HG03558 (cell line): ENCODE measurements around the gene KMT2D.
"Not testable (repeated sequence)": the region's sequence is repeated elsewhere in the genome, so short reads cannot be mapped to it uniquely, and the experiment has no call there.

ENCODE experiments used
- ATAC-seq: cut with Tn5 transposase; IDR thresholded peaks from one replicate; pipeline ENCODE4 v1.9.1; 2021; ENCODE audit warnings: moderate number of reproducible peaks; ENCODE audit not compliant: unreplicated experiment; ENCODE audit errors: extremely low read depth

Gene KMT2D

DNA sequence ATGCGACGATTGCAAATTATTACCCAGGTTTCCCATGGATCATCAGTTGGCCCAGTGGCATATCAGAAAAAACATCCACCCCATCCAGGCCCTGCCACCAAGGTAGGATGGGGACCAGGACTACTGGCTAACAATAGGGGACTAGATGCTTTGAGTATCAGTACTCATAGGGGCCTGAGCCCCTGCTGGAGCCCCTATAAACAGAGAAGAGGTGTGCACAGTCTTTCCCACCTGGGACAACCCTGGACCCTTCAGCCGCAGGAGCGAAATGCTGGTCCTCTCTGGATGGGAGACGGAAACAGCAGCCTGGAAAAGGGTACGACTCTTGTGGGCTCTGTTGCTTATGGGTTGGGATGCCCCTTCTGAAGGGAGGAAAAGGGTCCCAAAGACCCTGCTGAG, 28.3 kb upstream of the KMT2D start:
- ATAC-seq, result no peak

DNA sequence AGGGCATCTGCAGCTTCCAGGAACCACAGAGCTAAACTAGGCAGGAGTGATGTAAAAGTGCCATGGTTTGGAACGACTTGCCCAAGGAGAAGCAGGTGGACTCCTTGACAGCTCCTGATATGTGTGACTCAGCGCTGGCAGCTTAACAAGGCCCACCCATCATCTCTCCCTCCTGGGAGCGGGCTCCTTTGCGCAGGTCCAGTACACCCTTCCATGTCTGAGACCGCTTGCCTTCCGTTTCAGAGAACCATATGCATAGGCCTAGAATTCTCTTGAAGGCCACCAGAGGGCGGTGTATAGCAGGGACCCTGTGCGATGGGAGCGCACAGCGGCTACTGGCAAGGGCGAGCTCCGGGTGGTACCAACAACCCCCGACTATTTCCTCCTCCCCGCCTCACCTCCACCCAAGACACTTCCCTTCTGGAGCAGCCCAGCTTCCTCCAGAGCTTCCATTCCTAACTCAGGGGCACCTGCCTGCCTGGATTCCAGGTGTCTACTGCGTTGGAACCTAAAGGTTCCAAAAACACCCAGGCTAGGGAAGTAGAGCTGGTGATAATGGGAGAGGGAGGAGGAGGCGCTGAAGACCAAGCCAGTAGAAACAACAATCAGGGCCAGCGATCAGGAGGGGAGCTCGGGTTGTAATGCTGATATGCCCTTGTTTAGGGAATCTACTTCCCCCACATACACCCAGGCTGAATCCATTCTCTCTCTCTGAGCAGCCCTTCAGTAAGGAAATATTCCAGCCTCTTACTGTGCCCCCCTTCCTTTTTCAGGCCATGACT, 27.7 kb upstream of the KMT2D start:
- ATAC-seq, result peak; percentile 67

DNA sequence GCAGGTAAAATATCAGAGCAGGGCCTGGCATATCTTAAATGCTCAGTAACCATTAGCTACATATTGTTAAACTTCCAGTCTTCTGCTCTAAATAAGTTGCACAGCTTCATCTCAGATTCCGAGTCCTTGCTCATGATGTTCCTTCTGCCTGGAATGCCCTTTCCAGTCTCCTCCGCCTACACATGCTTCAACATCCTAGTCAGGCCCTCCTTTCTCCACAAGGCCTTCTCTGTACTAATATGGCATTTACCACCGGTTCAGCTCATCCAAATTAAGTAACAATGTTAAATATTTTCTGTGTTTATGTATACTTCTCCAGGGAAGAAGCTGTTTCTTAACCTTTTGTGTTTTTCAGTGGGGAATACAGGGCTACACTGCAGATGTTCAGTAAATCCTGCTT, 25.5 kb upstream of the KMT2D start:
- no peak for ATAC-seq

DNA sequence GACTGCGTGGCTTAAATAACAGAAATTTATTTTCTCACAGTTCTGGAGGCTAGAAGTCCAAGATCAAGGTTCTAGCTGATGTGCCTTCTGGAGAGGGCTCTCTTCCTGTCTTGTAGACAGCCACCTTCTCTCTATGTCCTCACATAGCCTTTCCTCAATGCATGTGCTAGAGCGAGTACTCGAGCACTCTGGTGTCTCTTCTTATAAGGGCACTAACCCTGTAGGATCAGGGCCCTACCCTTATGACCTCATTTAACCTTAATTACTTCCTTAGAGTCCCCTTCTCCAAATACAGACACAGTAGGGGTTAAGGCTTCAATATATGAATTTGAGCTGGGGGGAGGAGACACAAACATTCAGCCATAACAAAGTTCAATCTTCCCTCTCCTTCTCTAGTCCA, 23.8 kb upstream of the KMT2D start:
- no peak for ATAC-seq

DNA sequence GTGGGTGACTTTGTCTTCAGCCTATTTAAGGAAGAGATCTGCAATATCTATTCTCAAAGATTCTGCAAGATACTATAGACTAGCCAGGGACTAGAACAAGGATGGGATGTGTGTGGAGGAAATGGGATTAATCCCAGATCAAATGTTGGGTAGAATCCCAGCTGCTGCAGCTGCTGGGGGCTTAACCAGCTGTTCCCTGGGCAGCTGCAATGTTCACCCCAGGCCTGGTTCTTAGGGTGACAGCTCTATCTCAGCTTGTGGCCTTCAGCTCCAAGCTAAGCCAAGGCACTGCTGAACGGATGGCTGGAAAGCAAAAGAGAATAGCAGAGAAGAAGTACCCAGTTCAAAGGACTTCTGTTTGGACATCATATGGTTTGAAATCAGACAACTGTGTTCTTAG, 19.2 kb upstream of the KMT2D start:
- ATAC-seq, result no peak

DNA sequence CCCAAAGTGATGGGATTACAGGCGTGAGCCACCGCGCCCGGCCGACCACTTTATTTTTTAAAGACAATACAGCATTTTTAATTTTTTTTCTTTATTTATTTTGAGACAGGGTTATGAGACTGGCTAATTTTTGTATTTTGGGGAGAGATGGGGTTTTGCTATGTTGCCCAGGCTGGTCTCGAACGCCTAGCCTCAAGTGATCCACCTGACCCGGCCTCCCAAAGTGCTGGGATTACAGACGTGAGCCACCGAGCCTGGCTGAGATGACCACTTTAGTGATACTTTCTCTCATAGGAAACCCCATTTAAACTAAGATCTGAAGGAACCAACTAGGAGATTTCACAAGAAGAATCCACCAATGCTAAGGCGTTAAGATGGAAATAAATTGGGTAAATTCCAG, 10.4 kb upstream of the KMT2D start:
- ATAC-seq, result no peak

DNA sequence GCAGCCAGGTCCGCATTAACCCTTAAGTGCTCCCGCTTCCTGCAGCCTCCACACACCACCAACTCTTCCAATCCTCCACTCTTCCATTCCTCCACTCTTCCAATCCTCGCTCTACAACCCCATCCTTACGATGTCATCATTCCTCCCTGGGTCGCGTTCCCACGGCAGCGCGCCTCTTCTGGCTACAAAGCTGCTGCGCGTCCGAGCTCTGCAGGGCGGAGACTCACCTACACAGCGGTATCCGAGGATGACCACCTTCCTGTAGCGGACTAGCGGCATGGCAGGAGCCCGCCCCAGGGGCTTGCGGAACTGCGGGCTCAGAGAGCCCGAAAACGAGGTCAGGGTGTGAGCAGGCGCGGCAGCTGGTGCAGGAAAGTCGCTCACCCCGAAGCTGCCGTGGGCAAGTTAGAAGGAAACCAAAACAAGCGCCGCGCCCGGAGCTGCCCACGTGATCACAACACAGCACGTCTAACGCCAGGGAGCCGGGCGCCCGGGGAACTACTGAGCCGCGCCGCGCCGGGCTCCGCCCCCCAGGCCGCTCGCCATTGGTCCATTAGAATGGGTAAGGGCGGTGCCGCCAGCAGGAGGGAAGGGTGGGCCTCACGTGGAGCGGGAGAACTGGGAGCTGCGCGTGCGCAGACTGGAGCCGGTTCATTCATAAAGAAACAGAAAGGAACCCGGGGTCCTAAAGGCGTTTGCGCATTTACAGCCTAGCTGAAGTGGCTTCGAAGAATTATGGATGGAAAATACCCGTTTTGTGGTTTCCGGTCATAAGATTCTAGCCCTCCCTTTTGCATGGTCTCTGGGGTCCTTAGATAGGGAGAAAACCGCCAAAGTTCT, 9.1 kb upstream of the KMT2D start, which contains the start of gene RHEBL1:
RHEBL1 (minus strand) TSS at position 473 of the 840 bp plus-strand sequence; CDS start at position 279, 194 bp downstream.
- peak; percentile 86 for ATAC-seq

DNA sequence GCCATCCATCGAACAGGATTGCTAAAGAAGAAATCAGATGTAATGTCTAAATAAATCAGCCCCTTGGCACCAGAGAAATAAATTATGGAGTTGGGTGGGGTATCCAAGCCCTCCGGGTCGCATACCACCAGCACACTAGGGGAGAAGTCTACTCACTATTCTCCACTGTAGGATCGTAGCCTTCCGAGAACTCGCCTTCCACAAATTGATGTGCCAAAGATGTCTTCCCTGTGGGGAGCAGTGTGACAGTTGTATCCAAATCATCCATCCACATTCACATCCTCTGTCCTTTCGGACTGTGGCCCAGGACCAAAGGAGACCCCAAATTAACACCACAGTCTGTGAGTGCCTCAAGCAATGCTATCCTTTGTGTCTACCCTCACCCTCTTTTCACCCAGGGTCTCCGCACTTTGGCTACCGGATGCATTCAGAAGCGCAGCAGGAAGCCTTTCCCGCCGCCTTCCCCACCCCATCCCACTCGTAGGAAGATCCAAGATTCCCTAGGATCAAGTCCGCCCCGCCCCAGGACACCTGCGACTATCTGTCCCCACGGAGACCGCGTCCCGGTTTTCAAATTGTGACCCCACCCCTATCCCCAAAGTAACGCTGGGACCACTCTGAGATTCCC, 8.4 kb upstream of the KMT2D start:
- ATAC-seq, result no peak

DNA sequence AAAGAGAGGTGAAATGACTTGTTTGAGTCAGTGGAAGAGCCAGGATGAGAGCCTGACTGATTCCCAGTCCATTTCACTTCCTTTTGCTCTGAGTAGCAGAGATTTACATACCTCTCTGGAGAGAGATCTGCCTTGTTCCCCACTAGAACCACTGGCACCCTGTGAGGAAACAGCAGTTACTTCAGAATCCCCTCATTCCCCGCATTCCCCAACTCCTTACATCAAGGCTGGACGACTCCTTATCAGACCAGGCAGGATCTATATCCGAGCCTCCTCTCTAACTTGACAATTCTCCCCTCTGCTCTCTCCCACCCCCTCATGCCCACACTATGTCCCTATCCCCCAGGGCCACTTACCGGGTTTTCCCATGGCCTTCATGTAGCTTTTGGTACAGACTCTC, 5.5 kb upstream of the KMT2D start:
- no peak for ATAC-seq

DNA sequence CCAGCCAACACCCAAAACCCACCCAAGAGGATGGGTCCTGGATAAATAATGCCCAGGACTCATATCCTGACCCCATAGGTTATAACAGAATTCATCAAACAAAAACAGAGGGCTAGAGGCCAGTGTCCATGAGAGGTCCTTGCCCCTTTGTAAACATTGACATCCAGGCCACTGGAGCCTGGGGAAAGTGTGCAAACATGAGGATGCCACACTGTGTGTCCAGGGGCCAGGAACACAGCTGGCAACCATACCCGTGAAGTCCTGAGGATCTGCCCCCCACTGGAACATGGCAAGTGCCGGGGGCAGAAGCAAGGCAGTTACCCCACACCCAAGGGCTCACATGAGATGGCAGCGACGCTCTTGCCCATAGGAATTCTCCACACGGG, 4.2 kb upstream of the KMT2D start:
- ATAC-seq, result no peak

DNA sequence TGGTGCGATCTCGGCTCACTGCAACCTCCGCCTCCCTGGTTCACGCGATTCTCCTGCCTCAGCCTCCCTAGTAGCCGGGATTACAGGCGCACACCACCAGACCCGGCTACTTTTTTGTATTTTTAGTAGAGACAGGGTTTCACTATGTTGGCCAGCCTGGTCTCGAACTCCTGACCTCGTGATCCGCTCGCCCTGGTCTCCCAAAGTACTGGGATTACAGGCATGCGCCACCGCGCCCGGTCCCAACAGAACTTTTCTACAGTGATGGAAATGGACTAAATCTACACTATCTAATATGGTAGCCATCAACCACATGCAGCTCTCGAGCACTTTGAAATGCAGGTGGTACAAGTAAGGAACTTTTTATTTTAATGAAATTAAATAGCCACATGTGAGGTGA, 1.3 kb upstream of the KMT2D start:
- ATAC-seq, result not testable (repeated sequence)

DNA sequence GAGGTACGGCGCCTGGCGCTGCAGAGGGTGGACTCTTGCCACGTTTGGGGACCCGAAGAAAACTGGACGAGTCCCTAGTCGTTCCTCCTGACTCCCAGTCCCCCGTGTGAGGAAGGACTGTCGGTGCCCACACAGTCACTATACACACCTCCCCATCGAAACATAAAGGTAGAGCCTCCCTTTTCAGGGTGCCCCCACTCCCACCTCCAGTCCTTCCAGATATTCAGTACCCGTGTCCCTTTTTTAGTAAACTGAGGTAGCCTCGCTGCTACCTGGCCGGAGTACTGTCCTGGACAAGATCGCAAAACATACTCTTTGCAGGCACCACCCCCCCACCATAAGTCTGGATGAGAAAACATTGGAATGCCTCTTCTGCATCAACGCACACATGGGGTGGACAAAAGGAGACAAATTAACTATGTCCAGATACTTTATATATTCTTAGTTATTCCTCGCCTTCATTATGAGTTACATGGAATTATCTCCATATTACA, 610 bp upstream of the KMT2D start:
- no peak for ATAC-seq

DNA sequence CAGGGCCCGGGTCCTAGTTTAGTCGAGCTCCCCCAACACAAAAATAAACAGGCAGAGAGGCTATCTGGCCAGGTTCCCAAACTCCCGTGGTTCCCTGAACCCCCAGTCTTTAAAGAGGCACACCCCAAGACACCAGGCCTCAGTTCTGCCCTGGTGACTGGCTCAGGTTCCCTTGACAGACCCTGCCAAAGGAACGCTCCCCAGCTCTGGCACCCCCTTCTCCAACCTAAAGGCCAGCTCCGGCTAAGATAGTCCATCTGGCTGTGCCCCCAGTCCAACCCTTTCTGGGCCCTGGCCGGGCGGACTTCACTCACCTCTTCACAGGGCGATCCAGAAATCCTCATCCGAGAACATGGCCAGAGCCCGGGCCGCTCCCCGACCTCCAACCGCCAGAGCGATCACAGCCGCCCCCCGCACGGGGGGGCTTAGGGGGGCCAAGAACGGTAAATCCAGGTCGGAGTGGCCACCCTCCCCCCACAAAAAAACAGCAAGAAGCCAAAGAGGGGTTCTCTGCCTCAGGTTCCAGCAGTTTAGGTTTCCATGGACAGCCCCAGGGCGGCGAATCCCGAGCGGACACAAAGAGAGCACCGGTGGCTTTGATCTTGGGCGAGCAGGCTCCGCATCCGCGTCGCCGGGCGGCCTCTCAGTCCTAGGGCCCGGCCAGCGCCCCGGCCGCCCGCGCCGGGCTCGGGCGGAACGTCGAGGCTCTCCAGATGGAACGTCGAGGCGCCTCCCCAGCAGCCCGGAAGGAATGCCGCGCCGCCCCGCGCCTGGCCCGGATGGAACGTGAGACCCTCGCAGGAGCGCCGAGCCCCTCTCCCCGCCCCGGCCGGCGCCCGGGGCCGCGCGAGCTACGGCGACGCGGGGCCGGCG, 1.1 kb downstream of the KMT2D start:
- no peak for ATAC-seq

DNA sequence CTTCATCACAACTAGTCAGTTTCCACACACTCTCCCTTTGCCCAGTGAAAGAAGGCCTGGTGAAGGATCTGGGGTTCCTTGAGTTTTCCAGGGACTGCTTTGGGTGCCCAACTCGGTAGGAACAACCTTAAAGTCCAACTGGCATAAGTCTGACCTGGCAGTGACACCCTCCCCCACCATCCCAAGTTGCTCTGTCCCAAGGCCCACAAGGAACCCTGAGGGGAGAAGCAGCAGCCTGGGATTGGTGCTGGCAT, 1.6 kb downstream of the KMT2D start:
- no peak for ATAC-seq

DNA sequence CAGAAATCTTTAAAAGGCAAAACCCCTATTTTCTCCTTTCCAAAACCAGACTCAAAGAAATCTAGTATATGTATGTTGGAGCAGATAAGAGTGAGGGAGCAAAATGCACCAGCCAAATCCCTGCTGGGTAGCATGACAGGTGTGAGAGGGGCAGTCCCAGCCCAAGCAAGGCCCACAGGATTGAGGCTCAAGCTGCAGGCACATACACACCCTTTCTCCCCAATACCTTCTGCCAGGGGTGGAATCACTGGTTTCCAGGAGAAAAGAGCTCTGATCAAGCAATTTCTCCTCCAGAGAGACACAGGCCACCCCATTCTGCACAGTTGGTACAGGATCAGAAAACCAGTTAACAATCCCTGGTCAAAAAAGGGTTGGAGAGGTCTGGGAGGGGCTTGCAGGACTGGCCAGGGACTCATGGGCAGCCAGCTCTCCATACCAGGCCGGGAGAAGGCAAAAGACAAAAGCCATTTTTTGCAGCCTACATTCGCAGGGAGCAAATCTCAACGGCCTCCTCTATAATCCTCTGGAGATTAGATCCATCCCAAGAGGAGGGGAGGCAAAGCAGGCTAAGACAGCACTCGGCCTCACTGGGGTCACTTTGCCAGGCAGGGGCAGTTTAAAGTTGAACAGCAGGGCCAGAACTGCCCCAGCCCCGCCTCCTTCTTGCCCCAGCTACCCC, 2.1 kb downstream of the KMT2D start:
- ATAC-seq, result no peak

DNA sequence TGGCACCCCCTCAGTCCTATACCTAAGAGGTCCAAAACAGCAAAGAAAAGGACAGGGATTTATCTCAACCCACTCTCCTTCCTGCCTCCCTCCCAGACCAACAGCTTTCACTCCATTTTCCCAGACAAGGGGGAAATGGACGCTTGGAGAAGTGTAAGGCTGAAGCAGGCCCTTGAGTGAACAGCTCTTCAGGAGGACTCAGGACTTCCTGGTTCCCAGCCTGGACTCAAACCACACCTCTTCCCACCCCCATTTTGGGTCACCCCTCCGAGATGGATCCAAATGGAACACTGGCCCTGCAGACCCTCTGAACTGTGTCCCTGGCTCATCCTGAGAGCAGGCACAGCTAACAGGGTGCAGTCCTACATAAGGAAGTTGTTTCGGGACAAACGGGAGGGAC, 2.7 kb downstream of the KMT2D start:
- no peak for ATAC-seq

DNA sequence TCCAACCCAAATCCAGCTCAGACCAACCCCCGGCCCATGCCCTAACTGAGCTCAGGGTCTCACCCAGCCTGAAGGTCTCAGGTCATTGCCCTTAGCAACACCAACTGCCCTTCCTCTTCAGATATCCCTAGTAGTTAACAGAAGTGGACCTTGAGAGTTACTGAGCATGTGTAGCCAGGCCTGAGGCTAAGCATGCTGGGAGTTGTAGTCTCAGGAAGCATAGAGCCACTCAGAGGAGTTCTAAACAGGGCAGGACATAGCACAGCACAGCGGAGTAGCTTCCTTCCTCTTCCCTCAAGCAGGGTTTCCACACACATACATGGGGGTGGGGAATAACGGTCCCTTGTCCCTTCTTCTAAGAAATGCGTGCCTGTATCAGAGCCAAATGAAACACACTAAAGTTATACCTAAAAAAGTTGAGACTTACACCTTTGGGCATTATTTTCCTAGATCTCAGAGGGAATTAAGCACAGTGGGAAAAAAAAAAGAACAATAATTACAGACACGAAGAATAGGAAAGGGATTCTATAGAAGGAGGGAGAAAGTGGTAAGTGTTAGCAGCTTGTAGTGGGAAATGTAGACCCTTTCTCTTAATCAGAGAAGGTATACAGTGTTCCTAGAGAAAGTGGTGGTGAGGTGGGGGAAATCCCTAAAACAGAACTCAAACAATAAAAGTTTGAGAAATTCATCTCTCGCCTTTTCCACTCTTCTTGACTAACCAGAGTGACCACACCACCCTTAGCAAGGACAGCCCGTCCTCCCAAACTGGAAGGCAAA, 4.4 kb downstream of the KMT2D start:
- ATAC-seq, result no peak

DNA sequence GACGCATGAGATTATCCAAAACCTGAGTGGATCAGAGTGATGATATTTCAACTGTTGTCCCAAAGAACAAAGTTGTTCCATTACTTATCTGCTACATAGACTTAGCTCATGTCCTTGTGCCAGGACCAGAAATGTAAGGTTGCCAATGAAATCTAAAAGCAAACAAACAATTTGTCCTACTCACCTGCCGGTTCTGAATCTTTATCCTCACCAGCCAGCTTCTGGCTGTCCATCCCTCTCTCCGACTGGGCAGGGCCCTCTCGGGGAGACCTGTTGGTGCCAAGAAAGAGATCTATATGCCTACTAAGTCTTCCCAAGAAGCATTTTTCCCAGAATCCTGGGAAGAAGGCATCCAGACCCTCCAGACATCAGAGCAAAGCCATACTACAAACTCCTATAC, 5.5 kb downstream of the KMT2D start:
- no peak for ATAC-seq

DNA sequence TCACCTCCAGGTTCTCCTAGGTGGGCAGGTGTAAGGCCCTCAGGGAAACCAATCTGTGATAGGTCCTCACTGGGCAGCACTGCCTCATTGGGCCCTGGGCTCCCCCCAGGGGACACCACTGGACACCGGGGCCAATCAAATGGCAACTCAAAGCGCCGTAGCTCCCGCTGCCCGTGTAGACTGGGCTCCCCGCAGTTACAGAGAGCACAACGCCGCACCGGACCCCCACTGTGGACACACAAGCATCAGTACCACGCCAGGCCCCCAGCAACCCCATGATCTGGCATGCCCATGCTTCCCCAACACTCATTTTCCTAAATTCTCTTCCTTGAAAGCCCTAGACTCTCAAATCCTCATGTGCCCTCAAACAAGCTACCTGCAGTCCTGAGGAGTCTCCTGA, 6.1 kb downstream of the KMT2D start:
- no peak for ATAC-seq
